HG03342 (cell line): ENCODE results near the gene CCNB1.
"Not testable (repeated sequence)": the region's sequence is repeated elsewhere in the genome, so short reads cannot be mapped to it uniquely, and the experiment has no call there.

ENCODE experiments used
- ATAC-seq: cut with Tn5 transposase; IDR thresholded peaks from one replicate; pipeline ENCODE4 v1.9.1; 2021; ENCODE audit warnings: mild to moderate bottlenecking, moderate library complexity; ENCODE audit not compliant: unreplicated experiment

Gene CCNB1

DNA sequence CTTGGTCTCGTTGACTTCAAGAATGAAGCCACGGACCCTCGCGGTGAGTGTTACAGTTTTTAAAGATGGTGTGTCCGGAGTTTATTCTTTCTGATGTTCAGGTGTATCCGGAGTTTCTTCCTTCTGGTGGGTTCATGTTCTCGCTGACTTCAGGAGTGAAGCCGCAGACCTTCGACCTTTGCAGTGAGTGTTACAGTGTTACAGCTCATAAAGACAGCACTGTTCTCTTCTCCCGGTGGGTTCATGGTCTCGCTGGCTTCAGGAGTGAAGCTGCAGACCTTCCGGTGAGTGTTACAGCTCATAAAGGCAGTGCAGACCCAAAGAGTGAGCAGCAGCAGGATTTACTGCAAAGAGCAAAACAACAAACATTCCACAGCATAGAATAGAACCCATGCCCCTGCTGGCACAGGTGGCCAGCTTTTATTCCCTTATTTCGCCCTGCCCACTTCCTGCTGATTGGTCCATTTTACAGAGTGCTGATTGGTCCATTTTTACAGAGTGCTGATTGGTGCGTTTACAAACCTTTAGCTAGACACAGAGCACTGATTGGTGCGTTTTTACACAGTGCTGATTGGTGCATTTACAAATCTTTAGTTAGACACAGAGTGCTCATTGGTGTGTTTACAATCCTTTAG, 14.8 kb downstream of the CCNB1 start:
- not testable (repeated sequence) for ATAC-seq

DNA sequence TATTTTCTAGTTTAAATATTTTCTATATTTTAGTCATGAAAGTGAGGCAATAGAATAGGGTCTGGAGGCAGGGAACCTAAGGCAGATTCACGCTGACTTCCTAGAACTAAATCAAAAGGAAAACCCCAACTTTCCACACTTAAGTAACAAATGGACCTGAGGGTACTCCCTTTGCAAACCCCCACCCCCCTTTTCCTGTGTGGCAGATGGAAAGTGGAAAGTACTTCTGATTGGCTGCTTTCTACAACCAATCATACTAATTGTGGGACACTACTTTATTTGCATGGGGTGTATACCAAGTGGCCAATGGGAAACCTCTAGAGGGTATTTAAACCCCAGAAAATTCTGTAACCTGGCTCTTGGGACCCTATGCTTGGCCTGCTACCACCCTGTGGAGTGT, 17.7 kb downstream of the CCNB1 start:
- ATAC-seq = no peak

DNA sequence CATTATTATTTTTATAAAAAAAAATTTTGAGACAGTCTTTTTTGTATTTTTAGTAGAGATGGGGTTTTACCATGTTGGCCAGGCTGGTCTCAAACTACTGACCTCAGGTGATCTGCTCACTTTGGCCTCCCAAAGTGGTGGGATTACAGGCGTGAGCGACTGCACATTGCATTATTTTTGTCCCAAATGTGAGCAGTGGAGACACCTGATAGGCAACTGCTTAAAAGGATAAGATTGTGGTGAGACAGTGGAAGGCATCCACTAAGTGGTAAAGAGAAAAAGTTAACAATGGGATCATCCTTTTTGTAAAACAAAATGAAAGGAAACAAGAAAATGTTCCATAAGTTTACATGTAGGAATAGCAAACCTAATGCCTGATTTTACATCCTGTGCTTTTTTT, 20.4 kb downstream of the CCNB1 start:
- ATAC-seq = no peak

DNA sequence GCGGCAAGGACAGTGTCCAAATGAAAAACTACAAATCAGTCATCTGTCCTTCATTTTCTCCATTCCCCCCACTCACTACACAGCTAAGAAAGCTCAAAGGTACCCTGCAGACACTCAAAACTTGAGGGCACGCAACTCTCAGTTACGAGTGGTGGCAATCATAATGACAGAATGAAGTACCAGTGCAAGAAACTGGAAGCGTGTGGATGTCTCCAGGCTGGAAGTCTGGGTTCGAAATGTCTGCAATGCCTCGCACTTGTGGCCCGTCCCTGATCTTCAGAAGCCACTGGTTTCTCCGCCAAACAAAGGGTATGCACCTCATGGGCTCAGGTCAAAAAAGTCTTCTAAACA, 21.8 kb downstream of the CCNB1 start:
- no peak for ATAC-seq

DNA sequence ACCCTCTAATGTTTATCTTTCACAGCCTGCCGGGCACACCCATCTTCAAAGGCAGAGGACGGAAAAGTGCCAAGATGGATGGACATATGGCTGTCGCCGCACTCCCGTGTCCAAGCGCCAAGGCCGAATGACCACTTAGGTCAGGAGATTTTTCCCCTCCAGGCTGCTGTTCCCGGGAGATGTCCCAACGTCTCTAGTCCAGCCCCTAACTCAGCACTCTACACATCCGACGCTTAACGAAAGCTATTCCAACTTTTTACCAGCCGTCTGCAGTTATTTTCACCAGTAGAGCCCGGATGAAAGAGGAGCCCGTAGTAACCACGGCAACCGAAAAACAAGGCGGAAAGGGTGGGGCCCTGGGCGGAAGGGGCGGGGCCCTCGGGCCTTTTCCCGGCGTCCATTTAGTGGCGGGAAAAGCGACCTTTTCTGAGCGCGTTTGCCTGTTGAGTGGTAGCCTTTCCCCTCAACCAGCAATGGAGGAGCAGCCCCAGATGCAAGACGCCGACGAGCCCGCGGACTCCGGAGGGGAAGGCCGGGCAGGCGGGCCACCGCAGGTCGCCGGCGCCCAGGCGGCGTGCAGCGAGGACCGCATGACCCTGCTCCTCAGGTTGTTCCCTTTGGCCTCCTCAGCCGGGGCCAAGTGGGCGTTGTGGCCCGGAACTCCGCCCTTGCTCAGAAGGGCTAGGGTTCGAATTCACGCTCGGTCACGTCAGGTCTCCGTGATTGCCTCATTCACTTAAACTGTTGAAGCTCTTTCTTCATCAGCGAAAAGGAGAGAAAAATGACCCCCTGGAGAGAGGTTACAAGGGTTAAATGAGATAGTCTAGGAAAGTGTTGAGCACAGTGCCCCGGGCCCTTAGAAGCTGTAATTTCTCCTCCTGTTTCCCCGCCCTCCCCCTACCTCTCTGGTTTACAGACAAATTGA, 22.5 kb downstream of the CCNB1 start, which contains the start of gene CENPH:
Gene CENPH (plus strand): TSS at position 422 of the 925 bp plus-strand sequence. CDS start 52 bp downstream, at position 474.
- peak; percentile 90 for ATAC-seq

DNA sequence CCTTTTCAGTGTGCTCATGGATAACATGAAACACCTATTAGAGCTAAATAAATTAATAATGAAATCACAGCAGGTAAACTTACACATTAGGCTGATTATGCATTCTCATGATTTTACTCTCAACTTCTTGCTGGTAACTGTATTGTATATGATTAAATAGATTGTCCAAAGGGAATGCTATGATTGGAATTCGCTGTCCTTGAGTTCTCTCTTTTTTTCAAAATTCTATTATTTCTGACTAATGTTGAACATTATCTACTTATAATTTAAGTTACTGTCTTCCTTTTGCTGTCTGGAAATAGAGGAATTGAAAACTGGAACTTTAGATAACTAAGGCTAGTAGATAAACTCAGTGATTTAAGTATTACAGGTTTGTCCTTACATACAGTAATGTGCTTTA, 35.5 kb downstream of the CCNB1 start:
- no peak for ATAC-seq

DNA sequence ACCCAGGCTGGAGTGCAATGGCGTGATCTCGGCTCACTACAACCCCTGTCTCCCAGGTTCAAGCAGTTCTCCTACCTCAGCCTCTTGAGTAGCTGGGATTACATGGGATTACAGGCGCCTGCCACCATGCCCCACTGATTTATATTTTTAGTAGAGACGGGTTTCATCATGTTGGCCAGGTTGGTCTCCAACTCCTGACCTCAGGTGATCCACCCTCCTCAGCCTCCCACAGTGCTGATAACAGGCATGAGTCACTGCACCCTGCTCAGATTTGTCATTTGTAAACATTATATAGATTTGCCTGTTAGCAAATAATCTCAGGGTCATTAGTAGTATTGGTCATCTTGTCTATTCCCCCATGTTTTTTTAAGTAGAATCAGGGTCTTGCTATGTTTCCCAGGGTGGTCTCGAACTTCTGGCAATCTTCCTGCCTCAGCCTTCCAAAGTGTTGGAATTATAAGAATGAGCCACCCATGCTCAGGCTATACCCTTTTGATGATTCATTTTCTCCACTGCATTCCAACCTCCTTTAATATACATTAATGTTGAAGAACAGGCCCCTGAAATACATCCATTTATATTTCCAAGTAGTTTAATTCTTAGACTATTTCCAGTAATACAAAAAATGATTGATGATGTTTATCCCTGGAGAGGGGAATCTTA, 39.7 kb downstream of the CCNB1 start:
- no peak for ATAC-seq

DNA sequence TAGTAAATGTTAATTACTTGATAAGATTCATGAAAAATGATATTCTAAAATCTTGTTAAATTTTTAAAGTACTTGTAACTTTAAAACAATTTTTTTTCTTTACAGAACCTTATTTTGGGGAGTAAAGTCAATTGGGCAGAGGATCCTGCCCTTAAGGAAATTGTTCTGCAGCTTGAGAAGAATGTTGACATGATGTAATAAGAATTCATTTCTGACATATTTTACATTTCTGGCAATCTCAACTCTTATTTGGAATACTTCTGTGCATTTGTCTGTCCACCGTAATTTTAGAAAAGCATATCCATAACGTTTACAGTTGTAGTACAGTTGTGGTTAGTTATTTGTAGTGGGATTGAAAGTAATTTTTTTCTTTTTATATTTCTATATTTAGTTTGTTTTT, 42.7 kb downstream of the CCNB1 start:
- ATAC-seq = no peak

DNA sequence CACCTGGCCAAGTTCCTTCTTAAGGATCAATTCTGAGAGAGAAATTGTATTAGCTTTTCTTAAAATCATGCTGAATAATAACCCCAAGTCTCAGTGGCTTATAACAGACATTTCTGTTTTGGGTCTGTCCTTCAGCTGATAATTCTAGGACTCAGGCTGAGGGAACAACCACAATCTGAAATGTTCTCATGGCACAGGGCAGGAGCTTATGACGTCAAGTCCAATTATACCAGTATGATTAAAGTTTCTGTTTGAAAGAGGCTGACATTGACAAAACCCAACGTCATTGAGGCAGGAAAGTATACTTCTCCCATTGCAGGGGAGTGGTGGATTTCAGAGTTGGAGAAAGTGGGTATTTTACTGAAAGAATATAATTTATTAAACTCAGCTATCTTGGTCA, 44.2 kb downstream of the CCNB1 start:
- no peak for ATAC-seq

DNA sequence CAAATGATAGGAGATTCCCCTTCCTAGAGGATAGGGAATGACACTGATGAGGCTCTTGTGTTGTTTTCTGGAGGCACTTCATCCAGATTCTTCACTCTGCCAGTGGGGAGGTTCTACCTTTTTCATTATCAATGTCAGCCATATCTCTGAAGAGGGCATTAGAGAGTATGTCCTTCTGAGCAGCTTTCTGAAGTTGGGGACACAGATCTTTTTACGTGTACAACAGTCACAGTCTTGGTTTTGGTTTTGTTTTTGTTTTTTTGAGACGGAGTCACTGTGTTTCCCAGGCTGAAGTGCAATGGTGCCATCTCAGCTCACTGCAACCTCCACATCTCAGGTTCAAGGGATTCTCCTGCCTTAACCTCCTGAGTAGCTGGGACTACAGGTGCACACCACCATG, 45.1 kb downstream of the CCNB1 start:
- ATAC-seq = no peak

DNA sequence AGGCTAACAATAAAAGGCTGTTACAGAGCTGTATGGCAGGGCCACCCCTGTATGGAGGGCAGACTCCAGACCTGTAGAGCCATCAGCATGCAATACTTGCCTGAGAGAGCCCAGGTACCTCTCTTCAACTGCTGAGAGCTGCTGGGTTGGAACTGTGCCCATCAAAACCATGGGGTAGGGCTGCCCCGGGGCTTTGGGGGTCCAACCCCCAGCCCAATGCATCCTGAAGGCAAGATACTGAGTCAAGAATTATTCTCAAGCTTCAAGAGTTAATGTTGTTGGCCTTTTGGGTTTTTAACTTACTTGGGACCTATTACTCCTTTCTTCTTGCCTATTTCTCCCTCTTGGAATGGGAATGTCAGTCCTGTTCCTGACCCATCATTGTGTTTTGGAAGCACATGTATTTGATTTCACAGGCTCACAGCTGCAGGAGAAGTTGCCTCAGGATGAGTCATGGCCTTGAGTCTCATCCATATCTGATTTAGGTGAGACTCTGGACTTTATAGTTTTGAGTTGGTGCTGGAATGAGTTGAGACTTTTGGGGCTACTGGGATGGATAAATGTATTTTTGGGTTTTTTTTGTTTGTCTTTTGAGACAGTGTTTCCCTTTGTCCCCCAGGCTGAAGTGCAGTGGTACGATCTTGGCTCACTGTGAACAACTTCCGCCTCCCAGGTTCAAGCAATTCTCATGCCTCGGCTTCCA, 46.7 kb downstream of the CCNB1 start:
- no peak for ATAC-seq

DNA sequence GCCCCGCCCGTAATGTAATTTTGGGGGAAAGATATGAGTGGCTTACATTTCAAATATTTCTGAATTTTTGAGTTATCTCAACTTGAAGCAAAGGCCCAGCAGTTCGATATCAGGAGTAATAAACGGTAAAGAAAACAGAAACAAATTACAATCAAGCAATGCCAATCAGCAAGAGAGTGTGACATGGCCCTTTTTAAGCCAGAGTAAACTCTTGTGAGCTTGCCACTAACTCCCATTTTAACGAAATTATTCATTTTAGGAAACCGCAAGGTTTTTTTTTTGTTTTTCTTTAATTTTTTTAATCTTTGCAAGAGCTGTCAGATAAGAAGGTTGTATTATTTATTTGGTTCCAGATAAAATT, 50.2 kb downstream of the CCNB1 start:
- ATAC-seq = no peak

DNA sequence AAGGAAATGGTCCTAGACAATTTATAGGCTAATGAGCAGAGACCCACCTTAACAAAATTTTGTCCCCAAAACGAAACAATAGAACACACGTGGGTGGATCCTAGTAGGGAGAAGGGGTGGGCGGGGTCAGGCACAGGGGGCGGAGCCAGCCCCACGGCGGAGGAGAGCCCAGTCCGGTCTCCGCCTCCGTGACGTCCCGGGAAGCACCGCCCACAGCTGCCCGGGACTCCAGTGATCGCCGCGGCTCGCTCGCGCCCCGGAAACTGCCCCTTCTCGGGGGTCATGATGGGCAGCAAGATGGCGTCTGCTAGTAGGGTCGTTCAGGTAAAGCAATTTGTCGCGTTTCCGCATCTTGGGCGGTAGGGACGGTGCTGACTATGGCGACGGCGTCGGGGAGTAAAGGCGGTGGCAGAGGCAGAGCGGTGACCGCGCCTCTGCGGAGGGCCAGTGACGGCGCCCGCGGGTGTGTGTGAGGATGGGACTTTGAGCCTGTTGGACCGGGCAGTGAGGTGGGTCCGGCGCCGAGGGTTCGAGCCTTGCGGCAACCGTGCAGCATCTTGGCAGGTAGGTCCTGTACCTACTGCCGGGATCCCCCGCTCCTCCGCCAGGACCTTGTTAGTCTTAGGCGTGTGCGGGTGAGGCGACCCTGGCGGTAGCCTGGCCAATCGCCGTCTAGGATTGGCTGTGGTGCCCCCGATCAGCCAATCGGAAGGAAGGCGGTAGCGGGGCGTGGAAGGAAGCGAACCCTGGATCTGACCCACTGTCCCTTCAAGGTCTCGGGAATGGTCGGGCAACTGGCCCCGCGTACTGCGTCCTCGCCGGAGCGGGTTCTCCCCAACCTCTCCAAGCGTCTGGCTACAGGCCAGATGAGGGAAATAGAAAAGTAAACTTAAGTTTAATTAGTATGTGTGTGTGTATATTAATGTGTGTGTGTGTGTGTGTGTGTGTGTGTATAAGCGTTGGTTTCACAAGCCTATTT, 50.9 kb downstream of the CCNB1 start:
- ATAC-seq = peak; percentile 91

DNA sequence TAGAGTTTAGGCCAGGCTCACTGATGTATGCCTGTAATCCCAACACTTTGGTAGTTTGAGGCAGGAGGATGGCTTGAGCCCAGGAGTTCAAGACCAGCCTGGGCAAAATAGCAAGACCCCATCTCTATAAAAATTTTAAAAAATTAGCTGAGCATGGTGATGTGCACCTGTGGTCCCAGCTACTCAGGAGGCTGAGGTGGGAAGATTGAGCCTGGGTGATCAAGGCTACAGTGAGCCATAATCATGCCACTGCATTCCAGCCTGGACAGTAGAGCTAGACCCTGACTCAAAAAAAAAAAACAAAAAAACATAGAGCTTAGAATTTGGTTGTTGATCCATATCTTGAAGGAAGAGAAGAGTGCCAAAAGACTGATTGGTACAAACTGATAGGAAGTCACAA, 53.0 kb downstream of the CCNB1 start:
- no peak for ATAC-seq

DNA sequence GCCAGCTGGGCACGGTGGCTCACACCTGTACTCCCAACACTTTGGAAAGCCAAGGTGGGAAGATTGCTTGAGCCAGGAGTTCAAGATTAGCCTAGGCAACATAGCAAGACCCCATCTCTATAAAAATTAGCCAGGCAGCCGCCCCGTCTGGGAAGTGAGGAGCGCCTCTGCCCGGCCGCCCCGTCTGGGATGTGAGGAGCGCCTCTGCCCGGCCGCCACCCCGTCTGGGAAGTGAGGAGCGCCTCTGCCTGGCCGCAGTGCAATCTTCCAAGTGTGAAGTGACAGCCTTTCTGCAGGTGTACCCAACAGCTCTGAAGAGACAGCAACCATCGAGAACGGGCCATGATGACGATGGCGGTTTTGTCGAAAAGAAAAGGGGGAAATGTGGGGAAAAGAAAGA, 53.4 kb downstream of the CCNB1 start:
- not testable (repeated sequence) for ATAC-seq

DNA sequence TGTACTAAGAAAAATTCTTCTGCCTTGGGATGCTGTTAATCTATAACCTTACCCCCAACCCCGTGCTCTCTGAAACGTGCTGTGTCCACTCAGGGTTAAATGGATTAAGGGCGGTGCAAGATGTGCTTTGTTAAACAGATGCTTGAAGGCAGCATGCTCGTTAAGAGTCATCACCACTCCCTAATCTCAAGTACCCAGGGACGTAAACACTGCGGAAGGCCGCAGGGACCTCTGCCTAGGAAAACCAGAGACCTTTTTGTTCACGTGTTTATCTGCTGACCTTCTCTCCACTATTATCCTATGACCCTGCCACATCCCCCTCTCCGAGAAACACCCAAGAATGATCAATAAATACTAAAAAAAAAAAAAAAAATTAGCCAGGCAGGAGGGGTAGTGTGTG, 53.9 kb downstream of the CCNB1 start:
- ATAC-seq = not testable (repeated sequence)

DNA sequence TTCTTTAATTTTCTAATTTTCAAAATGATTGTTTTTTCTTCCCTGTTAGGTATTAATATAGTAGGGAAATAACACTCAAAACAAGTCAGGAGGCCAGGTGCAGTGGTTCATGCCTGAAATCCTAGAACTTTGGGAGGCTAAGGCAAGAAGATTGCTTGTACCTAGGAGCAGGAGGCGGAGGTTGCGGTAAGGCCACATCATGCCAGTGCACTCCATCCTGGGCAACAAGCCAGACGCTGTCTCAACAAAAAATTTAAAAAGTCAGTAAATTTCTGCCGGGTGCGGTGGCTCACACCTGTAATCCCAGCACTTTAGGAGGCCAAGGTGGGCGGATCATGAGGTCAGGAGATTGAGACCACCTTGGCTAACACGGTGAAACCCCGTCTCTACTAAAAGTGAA, 57.6 kb downstream of the CCNB1 start:
- ATAC-seq = no peak

DNA sequence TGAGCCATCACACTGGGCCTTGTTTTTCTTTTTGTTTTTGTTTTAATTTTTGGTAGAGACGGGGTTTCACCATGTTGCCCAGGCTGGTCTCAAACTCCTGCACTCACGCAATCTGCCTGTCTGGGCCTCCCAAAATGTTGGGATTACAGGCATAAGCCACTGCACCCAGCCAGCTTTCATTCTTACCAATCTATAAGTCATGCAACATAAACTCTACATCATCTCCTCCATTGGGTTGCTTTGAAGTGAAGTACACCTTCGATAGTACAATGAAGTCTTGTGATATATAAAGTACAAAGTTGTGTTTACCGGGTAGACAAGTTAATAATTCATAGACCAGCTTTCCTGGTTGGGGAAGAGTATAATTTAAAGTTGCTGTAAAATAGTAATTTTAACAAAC, 58.9 kb downstream of the CCNB1 start:
- no peak for ATAC-seq
